ENCODE measurements around the gene NRXN3.

Gene NRXN3

GRCh38 chr14:78175412-78175811 lies 5.2 kb downstream of the NRXN3 start:
- no peak for DNase-seq

GRCh38 chr14:78178071-78178470 lies 7.9 kb downstream of the NRXN3 start:
- DNase-seq, result no peak

GRCh38 chr14:78178971-78179370 lies 8.8 kb downstream of the NRXN3 start:
- DNase-seq, result no peak

- DNase-seq, result no peak
Observed at GRCh38 chr14:78181270-78181669, 11.1 kb downstream of the NRXN3 start.

- DNase-seq, result no peak
Observed at GRCh38 chr14:78182722-78183121, 12.5 kb downstream of the NRXN3 start.

- no peak for DNase-seq
Observed at GRCh38 chr14:78184157-78184556, 14.0 kb downstream of the NRXN3 start.

GRCh38 chr14:78186277-78186676 lies 16.1 kb downstream of the NRXN3 start:
- DNase-seq, result no peak

- no peak for DNase-seq
Observed at GRCh38 chr14:78188882-78189281, 18.7 kb downstream of the NRXN3 start.

GRCh38 chr14:78195431-78195830 lies 25.3 kb downstream of the NRXN3 start:
- no peak for DNase-seq

- no peak for DNase-seq
Observed at GRCh38 chr14:78196323-78196722, 26.1 kb downstream of the NRXN3 start.

- no peak for DNase-seq
Observed at GRCh38 chr14:78197051-78197450, 26.9 kb downstream of the NRXN3 start.

GRCh38 chr14:78202163-78202562 lies 32.0 kb downstream of the NRXN3 start:
- no peak for DNase-seq

- no peak for DNase-seq
Observed at GRCh38 chr14:78202976-78203375, 32.8 kb downstream of the NRXN3 start.

- no peak for DNase-seq
Observed at GRCh38 chr14:78207414-78207813, 37.2 kb downstream of the NRXN3 start.

- no peak for DNase-seq
Observed at GRCh38 chr14:78220273-78220672, 50.1 kb downstream of the NRXN3 start.

- DNase-seq, result no peak
Observed at GRCh38 chr14:78222746-78223145, 52.6 kb downstream of the NRXN3 start.

GRCh38 chr14:78227248-78228077 lies 57.3 kb downstream of the NRXN3 start:
- no peak for DNase-seq

- DNase-seq, result no peak
Observed at GRCh38 chr14:78228702-78229327, 58.6 kb downstream of the NRXN3 start.

- DNase-seq, result no peak
Observed at GRCh38 chr14:78232231-78233000, 62.2 kb downstream of the NRXN3 start.

GRCh38 chr14:78238141-78238540 lies 68.0 kb downstream of the NRXN3 start:
- no peak for DNase-seq

GRCh38 chr14:78240567-78240966 lies 70.4 kb downstream of the NRXN3 start:
- DNase-seq, result no peak

- no peak for DNase-seq
Observed at GRCh38 chr14:78242086-78242485, 71.9 kb downstream of the NRXN3 start.

- no peak for DNase-seq
Observed at GRCh38 chr14:78243187-78243586, 73.0 kb downstream of the NRXN3 start.

- DNase-seq, result no peak
Observed at GRCh38 chr14:78245238-78245637, 75.1 kb downstream of the NRXN3 start.

All from CD4-positive, alpha-beta T cell treated with Interleukin-15 for 1 hour (primary cell).